Stimulated activated CD4-positive, alpha-beta T cell treated with anti-CD3 and anti-CD28 coated beads, Interleukin-1b, Interleukin-23, amount 100 ng/mL, for 4 hours (primary cell): Measurements from ENCODE around the gene SNAP47.
A peak's percentile ranks its signal among the peaks of the same experiment; 100 is the strongest.
"Not testable (repeated sequence)": the region's sequence is repeated elsewhere in the genome, so short reads cannot be mapped to it uniquely, and the experiment has no call there.

ENCODE experiments used
- DNase-seq, 2 donors: peaks; one replicate each; pipeline ENCODE4 v3.0.0-alpha.2; 2020; ENCODE audit warnings: low read depth in 2 of 2

The SNAP47 gene

DNA sequence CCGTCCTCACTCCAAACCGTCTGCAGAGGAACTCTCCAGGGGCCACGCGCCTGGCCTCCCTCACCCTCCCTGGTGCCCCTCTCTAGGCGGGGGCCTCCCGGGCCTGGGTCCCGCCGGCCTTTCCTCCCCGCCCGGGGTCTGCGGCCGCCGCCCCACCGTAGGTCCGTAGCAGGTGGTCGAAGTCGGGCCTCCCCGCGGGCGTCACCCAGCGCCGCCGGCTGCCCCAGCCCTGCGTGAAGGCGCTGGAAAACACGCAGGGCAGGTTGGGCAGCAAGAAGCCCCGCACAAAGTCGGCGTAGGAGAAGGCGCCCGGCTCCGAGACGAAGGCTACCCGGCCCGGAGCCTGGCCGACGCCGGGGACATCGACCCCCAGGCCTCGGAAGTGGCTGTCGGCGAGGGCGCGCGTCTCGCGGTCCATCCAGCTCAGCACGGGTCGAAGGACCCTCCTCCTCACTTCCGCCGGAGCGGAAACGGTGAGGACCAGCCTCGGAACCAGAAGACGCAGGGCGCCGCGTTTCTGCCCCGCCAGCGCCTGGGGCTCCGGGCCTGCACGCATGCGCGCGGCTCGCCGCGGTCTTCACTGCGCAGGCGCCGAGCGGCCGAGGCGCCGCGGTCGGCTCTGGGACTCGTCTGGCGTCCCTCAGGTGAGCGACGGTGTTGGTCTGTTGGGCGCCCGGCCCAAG, at the start of gene SNAP47, which contains the start of gene JMJD4:
Gene SNAP47, plus strand, starts transcription at position 580 of the 683 bp plus-strand sequence. CDS start 12,302 bp downstream, outside the sequence.
Gene JMJD4, minus strand, starts transcription at position 447 of the 683 bp plus-strand sequence. Its CDS starts 29 bp downstream, at position 418.
- peak; percentile 88 to 93 for DNase-seq

DNA sequence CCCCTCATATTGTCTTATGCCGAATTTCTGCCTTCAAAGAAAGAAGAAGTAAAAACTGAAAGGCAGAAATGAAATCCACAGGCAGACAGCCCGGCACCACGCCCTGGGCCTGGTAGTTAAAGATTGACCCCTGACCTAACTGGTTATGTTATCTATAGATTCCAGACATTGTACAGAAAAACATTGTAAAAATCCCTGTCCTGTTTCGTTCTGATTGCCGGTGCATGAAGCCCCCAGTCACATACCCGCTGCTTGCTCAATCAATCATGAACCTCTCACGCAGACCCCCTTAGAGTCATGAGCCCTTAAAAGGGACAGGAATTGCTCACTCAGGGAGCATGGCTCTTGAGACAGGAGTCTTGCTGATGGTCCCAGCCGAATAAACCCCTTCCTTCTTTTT, 49.4 kb upstream of the SNAP47 start:
- no peak for DNase-seq

DNA sequence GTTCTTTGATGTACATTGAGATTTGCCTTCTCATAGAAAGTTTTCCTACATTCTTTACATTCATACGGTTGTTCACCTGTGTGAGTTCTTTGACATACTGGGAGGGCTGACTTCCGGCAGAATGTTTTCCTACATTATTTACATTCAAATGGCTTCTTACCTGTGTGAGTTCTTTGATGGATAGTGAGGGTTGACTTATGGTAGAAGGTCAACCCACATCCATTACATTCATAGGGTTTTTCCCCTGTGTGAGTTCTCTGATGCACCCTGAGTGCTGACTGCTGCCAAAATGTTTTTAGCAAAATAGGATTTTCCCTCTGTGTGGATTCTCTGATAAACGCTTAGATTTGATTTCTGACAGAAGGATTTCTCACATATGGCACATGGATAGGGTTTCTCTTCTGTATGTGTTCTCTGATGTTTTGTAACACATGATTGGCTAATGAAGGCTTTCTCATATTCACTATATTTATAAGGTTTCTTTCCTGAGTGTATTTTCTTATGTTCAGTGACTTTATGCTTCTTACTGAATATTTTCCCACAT, 37.8 kb upstream of the SNAP47 start:
- DNase-seq, result no peak

- DNase-seq, result not testable (repeated sequence)
Observed at GRCh38 chr1:227701631-227702030, 33.6 kb upstream of the SNAP47 start.

GRCh38 chr1:227707846-227708245, 27.4 kb upstream of the SNAP47 start:
- DNase-seq, result no peak

GRCh38 chr1:227709451-227709850, 25.8 kb upstream of the SNAP47 start:
- DNase-seq, result no peak

GRCh38 chr1:227710474-227710873, 24.8 kb upstream of the SNAP47 start:
- not testable (repeated sequence) for DNase-seq

DNA sequence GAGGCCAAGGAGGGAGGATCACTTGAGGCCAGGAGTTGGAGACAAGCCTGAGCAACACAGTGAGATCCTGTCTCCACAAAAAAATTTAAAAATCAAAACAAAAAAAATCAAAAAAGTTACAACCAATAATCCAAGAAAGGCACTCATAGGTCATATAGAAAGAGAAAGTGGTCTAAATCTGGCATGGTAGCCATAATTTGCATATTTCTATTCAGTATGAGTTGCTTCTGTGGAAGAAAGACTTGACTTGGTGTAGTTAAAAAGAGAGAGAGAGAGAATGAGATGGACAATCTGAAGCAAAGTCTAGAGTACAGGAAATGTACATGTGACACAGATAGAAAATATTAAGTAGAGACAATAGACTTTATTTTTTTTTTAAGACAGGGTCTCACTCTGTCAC, 22.6 kb upstream of the SNAP47 start:
- no peak for DNase-seq

DNA sequence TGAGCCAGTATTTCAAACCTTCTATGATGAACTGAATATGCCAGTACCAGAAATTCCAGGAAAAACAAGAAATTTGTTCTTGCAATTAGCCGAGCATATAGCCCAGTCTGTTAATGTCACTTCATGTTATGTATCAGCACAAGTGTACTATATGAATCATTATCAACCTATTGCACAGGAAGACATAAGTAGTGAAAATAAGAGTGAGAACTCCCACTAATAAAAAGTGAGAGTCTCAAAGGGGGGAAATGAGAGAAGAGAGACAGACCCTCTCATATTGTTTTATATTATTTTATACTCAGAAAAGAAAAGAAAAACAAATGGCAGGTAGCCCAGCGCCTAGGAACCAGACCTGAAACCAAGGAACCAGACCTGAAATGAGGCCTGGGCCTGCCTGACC, 16.3 kb upstream of the SNAP47 start:
- DNase-seq, result no peak

GRCh38 chr1:227723474-227723873, 11.8 kb upstream of the SNAP47 start:
- no peak for DNase-seq

GRCh38 chr1:227725046-227725445, 10.2 kb upstream of the SNAP47 start:
- DNase-seq, result no peak

GRCh38 chr1:227726318-227726717, 8.9 kb upstream of the SNAP47 start:
- DNase-seq, result no peak

DNA sequence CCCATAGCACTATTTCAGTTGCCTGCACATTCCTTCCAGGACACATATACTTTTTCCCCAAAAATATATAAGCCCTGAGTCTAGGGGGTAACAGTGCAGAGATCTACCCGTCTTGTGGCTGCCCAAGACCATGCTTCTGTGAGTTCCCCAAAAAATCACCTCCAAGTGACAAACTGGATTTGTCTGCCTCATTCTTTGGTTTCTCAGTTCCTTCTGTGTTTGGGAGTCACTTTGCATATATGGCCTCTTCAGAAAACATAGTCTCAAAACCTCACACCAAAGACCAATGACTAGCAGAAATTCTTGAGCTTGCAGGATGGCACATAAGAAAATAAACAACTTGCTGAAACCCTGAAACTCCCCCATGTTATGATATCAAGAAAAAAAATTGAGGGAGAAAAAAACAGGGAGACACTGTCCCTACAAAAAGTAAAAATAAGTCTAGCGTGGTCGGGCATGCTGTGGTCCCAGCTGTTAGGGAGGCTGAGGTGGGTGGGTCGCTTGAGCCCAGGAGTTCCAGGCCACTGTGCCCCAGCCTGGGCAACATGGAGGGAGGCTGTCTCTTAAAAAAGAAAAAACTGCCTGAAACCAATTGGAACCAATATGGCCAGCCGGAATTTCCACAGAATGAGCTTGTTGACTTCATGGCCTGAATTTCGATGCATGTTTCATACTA, 8.2 kb upstream of the SNAP47 start:
- DNase-seq, result no peak

DNA sequence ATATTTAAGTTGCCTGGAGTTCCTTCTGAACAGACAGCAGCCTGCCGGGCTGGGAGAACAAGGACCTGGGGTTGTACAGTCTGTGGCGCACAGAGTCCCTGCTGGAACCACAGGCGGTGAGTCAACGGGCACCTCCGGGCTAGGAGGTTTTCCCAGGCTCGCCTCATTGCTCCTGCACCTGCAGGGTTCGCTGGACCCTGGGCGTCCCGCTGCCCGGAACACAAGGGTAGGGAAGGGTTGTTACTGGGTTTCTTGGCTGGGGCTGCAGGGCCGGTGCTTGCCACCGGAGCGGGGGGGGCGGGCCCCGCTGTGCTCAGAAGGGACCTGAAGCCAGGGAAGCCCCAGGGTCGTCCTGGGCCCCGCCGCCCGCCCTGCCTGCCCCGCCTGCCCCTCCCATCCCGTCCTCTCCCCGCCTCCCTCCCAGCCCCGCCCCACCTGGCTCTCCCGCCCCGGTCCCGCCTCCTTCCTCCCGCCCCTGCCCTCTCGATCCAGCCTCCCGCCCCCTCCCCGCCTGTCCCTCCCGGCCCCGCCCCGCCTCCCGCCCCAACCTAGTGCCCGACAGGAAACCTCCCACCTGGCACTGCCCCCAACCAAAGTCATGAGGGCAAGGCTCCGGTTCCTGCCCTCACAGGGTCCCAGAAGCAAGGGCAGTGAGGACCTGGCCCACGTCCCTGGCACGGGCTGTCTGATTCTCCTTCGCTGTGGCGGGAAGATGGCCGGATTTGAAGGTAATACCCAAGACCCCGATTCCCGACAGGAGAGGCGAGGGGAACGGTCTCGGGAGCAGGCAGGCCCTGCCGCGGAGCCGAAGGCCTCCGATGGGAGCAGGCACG, 7.0 kb upstream of the SNAP47 start:
- DNase-seq, result peak; percentile 59 to 71

DNA sequence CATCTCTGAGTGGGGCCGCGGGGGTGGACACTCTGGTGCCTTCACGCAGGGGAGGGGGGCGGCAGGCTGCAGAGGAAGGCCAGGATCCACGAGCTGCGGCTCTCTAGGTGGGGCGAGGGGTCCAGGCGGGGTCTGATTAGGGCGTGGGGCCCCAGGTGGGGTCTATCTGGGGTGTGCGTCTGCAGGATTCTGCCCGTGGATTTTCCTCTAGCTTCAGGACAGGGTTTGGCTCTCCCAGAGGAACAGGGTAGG, 6.4 kb upstream of the SNAP47 start:
- no peak for DNase-seq

DNA sequence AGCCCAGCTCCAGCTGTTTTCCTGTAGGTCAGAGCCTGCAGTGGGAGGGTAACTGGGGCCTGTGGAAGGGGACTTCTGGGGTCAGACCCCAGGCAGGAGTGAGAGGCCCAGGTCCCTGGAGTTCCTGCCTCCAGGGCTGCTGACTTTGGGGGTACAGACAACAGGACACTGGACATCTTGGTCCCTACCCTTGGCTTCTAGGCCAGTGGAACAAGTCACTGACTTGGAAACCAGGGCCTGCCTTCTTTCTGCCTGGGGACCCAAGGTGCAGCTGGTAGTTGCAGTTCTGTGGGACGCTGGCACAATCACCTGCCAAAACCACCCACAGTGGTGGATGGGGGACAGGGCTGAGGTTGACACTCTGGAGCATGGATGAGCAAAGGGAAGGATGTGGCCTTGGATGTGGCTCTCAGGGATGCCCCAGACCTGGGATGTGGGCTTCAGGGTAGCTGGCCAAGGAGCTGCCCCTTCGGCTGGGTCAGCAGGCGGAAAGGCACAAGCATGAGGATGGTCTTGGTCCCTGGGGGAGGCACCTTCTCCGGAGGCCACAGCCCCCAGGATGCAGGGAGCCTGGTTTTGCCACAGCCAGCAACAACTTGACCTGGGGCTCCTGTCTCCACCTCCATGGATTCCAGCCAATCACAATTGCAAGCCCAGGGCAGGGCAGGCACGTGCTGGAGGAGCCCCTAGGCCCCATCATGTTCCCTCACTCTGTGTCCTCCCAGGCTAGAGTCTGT, 5.9 kb upstream of the SNAP47 start:
- DNase-seq, result no peak

DNA sequence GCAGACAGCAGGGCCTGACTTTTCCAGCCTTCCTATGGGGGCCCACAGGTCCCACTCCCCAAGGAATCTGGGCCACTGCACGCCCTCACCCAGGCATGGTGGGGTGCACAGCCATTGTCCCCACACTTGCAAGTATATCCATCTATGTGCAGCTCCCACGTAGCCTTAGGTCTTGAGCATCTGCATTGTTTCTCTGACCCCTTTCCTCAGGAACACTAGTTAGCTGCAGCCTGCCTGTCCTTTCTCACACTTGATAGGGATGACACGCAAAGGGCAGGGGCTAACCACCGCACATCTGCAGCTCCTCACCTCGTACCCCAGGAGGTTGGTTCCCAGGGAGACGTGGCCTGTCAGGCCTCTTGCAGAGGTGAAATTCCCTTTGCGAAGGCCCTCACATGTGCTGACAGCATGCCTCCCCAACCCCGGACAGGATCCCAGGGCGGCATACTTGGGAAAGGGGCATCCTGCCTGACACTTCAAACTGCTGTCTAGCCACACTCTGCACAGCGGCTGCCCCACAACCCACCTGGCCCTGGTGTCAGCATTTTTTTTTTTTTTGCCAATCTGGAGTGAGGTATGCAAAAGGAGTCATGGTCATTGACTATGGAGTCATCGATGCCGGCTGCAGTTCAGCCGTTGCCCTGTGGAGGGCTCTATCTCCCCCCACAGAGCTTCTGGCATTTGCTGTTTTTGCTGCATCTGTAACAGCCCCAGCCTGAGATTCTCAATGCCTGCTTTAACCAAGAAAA, 5.2 kb upstream of the SNAP47 start:
- DNase-seq, result no peak

DNA sequence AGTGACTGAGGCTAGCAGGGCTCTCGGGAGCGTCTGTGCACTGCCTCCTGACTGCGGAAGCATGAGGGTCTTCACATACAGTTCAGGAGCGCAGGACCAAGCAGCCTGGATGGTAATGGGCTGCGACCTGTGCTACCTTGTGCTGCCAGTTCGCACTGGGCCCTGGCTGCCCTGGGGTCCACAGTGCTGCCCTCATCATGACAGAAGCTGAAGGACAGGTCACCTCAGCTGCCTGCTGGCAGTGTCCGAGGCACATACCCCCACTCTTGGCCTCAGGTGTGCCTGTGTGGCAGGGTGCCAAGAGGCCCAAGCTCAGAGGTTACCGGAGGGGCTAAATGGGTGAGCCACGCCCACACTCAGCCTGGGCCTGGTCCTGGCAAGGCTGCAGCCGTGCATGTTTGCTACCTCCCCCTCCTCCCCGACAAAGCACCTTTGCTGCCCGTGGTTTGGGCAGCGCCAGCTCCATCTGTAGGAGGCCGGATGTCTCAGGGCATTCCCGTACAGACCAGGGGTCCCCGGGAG, 4.5 kb upstream of the SNAP47 start:
- no peak for DNase-seq

GRCh38 chr1:227731241-227731677, 4.0 kb upstream of the SNAP47 start:
- no peak for DNase-seq

GRCh38 chr1:227731696-227732585, 3.3 kb upstream of the SNAP47 start:
- DNase-seq, result no peak
